ENCODE measurements around the gene SLC22A7. TPM values are rescaled to one million over a fixed set of nuclear protein-coding genes. Genes with fewer than 3 reads are reported as not detected.

Gene SLC22A7
- total RNA-seq, 4 donors from 2014 or later, result not detected

DNA sequence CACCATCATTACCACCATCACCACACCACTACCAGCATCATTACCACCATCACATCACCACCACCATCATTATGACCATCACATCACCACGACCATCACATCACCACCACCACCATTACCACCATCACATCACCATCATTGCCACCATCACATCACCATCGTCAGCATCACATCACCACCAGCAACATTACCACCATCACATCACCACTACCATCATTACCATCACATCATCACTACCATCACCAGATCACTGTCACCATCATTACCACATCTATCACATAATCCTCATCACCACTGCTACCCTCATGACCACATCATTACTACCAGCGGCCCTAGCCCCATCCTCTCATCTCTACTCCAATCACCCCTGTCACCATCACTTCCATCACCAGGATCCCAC is 3.5 kb upstream of the SLC22A7 start:
- 83 to 89% methylated on average over 3 of the region's 3 CpGs for WGBS, 2 donors
- H3K9me3 ChIP-seq, result no peaks in the 10 kb centered on the region
- H3K36me3 ChIP-seq, result no peaks in the 10 kb centered on the region
- H3K4me3 ChIP-seq, result no peak overlapping the region
- no peak for DNase-seq (ENCODE audit: low spot score in 2 of 2)
- no peaks in the 10 kb centered on the region for H3K4me1 ChIP-seq
- H3K27ac ChIP-seq, result no peak overlapping the region
- TF ChIP-seq POLR2A (IDR thresholded peaks at IDR 0.05) (no peak), EP300 (IDR thresholded peaks at IDR 0.05) (no peak)
- TF ChIP-seq, protein P1, sequence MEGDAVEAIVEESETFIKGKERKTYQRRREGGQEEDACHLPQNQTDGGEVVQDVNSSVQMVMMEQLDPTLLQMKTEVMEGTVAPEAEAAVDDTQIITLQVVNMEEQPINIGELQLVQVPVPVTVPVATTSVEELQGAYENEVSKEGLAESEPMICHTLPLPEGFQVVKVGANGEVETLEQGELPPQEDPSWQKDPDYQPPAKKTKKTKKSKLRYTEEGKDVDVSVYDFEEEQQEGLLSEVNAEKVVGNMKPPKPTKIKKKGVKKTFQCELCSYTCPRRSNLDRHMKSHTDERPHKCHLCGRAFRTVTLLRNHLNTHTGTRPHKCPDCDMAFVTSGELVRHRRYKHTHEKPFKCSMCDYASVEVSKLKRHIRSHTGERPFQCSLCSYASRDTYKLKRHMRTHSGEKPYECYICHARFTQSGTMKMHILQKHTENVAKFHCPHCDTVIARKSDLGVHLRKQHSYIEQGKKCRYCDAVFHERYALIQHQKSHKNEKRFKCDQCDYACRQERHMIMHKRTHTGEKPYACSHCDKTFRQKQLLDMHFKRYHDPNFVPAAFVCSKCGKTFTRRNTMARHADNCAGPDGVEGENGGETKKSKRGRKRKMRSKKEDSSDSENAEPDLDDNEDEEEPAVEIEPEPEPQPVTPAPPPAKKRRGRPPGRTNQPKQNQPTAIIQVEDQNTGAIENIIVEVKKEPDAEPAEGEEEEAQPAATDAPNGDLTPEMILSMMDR (IDR thresholded peaks at IDR 0.05), result no peak
- peaks cover 0 to 21% of the 10 kb centered on the region in 2 donors for H3K27me3 ChIP-seq

DNA sequence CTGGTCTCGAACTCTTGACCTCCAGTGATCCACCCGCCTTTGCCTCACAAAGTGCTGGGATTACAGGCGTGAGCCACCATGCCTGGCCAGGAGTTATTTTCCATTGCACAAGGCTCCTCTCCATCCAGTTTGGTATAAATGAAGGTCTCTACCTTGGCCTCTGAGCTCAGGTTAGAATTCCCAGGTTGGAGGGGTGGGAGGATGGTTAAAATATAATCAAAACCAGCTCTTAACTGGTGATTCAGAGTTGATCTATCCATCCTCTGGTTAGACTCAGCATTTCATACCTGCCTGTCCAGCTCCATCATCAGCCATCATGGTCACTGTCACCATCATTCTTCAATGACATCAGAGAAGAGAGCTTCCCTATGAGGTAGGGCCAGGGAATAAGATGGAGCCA is 2.6 kb upstream of the SLC22A7 start:
- DNase-seq (ENCODE audit: low spot score in 2 of 2), result no peak
- no peak overlapping the region for H3K4me3 ChIP-seq
- no peaks in the 10 kb centered on the region for H3K9me3 ChIP-seq
- TF ChIP-seq, protein P1 (IDR thresholded peaks at IDR 0.05), result no peak
- TF ChIP-seq EP300 (IDR thresholded peaks at IDR 0.05) (no peak), POLR2A (IDR thresholded peaks at IDR 0.05) (no peak)
- 87 to 89% methylated on average over 3 of the region's 3 CpGs for WGBS, 2 donors
- H3K27ac ChIP-seq, result no peak overlapping the region
- peaks cover 0 to 25% of the 10 kb centered on the region in 2 donors for H3K27me3 ChIP-seq
- no peaks in the 10 kb centered on the region for H3K4me1 ChIP-seq
- H3K36me3 ChIP-seq, result no peaks in the 10 kb centered on the region

DNA sequence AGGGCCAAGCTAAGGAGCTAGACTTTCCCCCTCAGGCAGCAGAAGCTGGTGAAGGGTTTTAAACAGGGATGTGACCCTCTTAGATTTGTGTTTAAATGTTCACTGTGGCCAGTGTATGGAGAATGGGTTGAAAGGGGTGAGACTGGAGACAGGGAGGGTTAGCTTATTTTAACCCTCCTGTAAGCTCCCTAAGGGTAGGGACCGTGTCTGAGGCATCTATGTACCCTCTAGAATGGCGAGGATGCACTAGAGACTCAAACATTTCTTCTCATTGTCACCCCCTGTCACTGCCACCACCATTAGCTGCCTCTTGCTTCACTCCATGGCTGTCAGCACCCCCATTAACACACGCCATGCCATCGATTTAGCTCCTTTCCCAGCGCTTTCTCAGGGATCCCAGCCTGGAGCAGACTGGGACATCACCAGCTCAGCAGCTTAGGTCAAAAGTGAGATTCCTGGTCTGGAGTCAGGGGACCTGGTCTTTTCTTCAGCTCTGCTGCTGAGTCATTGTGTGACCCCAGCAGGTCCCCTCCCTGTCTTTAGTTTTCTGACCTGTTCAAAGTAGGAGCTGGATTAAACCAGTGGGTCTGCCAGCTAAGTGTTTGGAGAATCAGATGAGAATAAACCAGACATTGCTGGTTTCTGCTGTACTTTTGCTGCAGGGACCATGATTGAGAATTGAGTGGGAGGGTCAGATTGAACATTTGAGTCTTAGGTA is 1.1 kb upstream of the SLC22A7 start:
- no peak overlapping the region for H3K27ac ChIP-seq
- H3K27me3 ChIP-seq, result peaks cover 0 to 25% of the 10 kb centered on the region in 2 donors
- TF ChIP-seq, protein P1 (IDR thresholded peaks at IDR 0.05), result no peak
- TF ChIP-seq EP300 (IDR thresholded peaks at IDR 0.05) (no peak), POLR2A (IDR thresholded peaks at IDR 0.05) (no peak)
- H3K9me3 ChIP-seq, result no peaks in the 10 kb centered on the region
- H3K36me3 ChIP-seq, result no peaks in the 10 kb centered on the region
- H3K4me3 ChIP-seq, result no peak overlapping the region
- no peaks in the 10 kb centered on the region for H3K4me1 ChIP-seq
- DNase-seq (ENCODE audit: low spot score in 2 of 2), result no peak
- WGBS, 2 donors, result 82 to 88% methylated on average over 5 of the region's 5 CpGs

DNA sequence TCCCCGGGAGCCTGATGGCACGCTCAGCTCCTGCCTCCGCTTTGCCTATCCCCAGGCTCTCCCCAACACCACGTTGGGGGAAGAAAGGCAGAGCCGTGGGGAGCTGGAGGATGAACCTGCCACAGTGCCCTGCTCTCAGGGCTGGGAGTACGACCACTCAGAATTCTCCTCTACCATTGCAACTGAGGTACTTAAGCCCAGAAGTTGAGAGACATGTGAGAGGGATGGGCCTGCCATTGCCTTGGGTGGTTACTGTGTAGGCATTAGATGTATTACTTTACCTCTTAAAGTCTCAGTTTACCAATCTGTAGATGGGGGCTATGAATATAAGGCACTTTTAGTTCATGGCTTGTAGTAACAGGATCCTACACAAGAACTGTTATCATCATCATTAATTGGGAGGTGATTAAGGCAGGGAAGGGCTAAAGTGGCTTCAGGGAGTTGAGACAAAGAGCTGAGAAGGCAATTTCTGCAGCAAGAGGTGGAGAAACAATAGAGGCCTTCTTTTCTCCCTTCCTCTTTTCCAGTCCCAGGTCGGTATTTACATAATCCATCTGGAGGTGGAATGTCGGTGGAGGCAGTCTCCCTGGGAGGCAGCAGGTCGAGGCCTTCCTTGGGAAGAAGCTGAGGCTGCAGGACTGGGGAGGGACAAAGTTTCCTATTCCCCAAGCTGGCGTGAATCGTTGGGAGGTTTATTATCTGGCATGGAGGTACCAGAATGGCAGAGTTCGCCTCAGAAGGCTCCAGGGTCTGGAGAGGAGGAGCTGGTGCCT is 691 bp downstream of the SLC22A7 start:
- 58 to 66% methylated on average over 12 of the region's 12 CpGs for WGBS, 2 donors
- Histone ChIP-seq H3K27me3 (peaks cover 0 to 25% of the 10 kb centered on the region in 2 donors), H3K4me1 (no peaks in the 10 kb centered on the region), H3K36me3 (no peaks in the 10 kb centered on the region), H3K4me3 (no peak overlapping the region), H3K9me3 (no peaks in the 10 kb centered on the region), H3K27ac (no peak overlapping the region)
- no peak for DNase-seq (ENCODE audit: low spot score in 2 of 2)
- no peak for TF ChIP-seq EP300 (IDR thresholded peaks at IDR 0.05)
- TF ChIP-seq, protein P1 (IDR thresholded peaks at IDR 0.05), result no peak
- TF ChIP-seq POLR2A (IDR thresholded peaks at IDR 0.05), result no peak

Data from tibial nerve (tissue), 4 donors.